ENCODE measurements around the gene PHACTR1.

Gene PHACTR1

GRCh38 chr6:12893036-12893435 lies 176.5 kb downstream of the PHACTR1 start:
- H3K27ac ChIP-seq (ENCODE audit: low read length), result no peak overlapping the region
- H3K27me3 ChIP-seq (ENCODE audit: control insufficient read depth, insufficient read depth, low read length), result no peaks in the 10 kb centered on the region
- H3K4me1 ChIP-seq (ENCODE audit: control insufficient read depth, insufficient read depth, low read length), result no peaks in the 10 kb centered on the region
- no CpG with 5 or more reads among the region's 4 CpGs for WGBS (ENCODE audit: insufficient coverage, insufficient read length)
- no peaks in the 10 kb centered on the region for H3K36me3 ChIP-seq (ENCODE audit: control insufficient read depth, insufficient read depth, low read length)
- H3K4me3 ChIP-seq (ENCODE audit: low read length), result no peak overlapping the region
- no peak for DNase-seq (ENCODE audit: low read depth, low spot score)
- H3K9me3 ChIP-seq (ENCODE audit: control insufficient read depth, insufficient read depth, low read length), result no peaks in the 10 kb centered on the region

GRCh38 chr6:12895721-12896120 lies 179.2 kb downstream of the PHACTR1 start:
- H3K4me3 ChIP-seq (ENCODE audit: low read length), result no peak overlapping the region
- no peak overlapping the region for H3K27ac ChIP-seq (ENCODE audit: low read length)
- WGBS (ENCODE audit: insufficient coverage, insufficient read length), result no CpG with 5 or more reads among the region's 3 CpGs

GRCh38 chr6:12896208-12896733 lies 179.7 kb downstream of the PHACTR1 start:
- no peaks in the 10 kb centered on the region for H3K4me1 ChIP-seq (ENCODE audit: control insufficient read depth, insufficient read depth, low read length)
- no peaks in the 10 kb centered on the region for H3K36me3 ChIP-seq (ENCODE audit: control insufficient read depth, insufficient read depth, low read length)
- no CpG with 5 or more reads among the region's 7 CpGs for WGBS (ENCODE audit: insufficient coverage, insufficient read length)
- no peaks in the 10 kb centered on the region for H3K9me3 ChIP-seq (ENCODE audit: control insufficient read depth, insufficient read depth, low read length)
- no peak for DNase-seq (ENCODE audit: low read depth, low spot score)
- H3K27ac ChIP-seq (ENCODE audit: low read length), result no peak overlapping the region
- H3K4me3 ChIP-seq (ENCODE audit: low read length), result no peak overlapping the region
- no peaks in the 10 kb centered on the region for H3K27me3 ChIP-seq (ENCODE audit: control insufficient read depth, insufficient read depth, low read length)

More at GRCh38 chr6:12895721-12896120, 179.2 kb downstream of the PHACTR1 start:
- Histone ChIP-seq H3K9me3 (ENCODE audit: control insufficient read depth, insufficient read depth, low read length) (no peaks in the 10 kb centered on the region), H3K27me3 (ENCODE audit: control insufficient read depth, insufficient read depth, low read length) (no peaks in the 10 kb centered on the region), H3K36me3 (ENCODE audit: control insufficient read depth, insufficient read depth, low read length) (no peaks in the 10 kb centered on the region), H3K4me1 (ENCODE audit: control insufficient read depth, insufficient read depth, low read length) (no peaks in the 10 kb centered on the region)
- DNase-seq (ENCODE audit: low read depth, low spot score), result no peak

- Histone ChIP-seq H3K27ac (ENCODE audit: low read length) (no peak overlapping the region), H3K27me3 (ENCODE audit: control insufficient read depth, insufficient read depth, low read length) (no peaks in the 10 kb centered on the region), H3K4me3 (ENCODE audit: low read length) (no peak overlapping the region), H3K36me3 (ENCODE audit: control insufficient read depth, insufficient read depth, low read length) (no peaks in the 10 kb centered on the region), H3K4me1 (ENCODE audit: control insufficient read depth, insufficient read depth, low read length) (no peaks in the 10 kb centered on the region), H3K9me3 (ENCODE audit: control insufficient read depth, insufficient read depth, low read length) (no peaks in the 10 kb centered on the region)
- DNase-seq (ENCODE audit: low read depth, low spot score), result no peak
- WGBS (ENCODE audit: insufficient coverage, insufficient read length), result no CpG with 5 or more reads among the region's 10 CpGs
These were observed 182.0 kb downstream of the PHACTR1 start for GRCh38 chr6:12898603-12899002.

GRCh38 chr6:12899046-12899833 lies 182.7 kb downstream of the PHACTR1 start:
- WGBS (ENCODE audit: insufficient coverage, insufficient read length), result no CpG with 5 or more reads among the region's 4 CpGs
- no peaks in the 10 kb centered on the region for H3K9me3 ChIP-seq (ENCODE audit: control insufficient read depth, insufficient read depth, low read length)
- DNase-seq (ENCODE audit: low read depth, low spot score), result no peak
- H3K4me1 ChIP-seq (ENCODE audit: control insufficient read depth, insufficient read depth, low read length), result no peaks in the 10 kb centered on the region
- no peaks in the 10 kb centered on the region for H3K27me3 ChIP-seq (ENCODE audit: control insufficient read depth, insufficient read depth, low read length)
- H3K27ac ChIP-seq (ENCODE audit: low read length), result no peak overlapping the region
- no peaks in the 10 kb centered on the region for H3K36me3 ChIP-seq (ENCODE audit: control insufficient read depth, insufficient read depth, low read length)
- no peak overlapping the region for H3K4me3 ChIP-seq (ENCODE audit: low read length)

- Histone ChIP-seq H3K9me3 (ENCODE audit: control insufficient read depth, insufficient read depth, low read length) (no peaks in the 10 kb centered on the region), H3K4me3 (ENCODE audit: low read length) (no peak overlapping the region), H3K4me1 (ENCODE audit: control insufficient read depth, insufficient read depth, low read length) (no peaks in the 10 kb centered on the region), H3K36me3 (ENCODE audit: control insufficient read depth, insufficient read depth, low read length) (no peaks in the 10 kb centered on the region), H3K27me3 (ENCODE audit: control insufficient read depth, insufficient read depth, low read length) (no peaks in the 10 kb centered on the region), H3K27ac (ENCODE audit: low read length) (no peak overlapping the region)
- WGBS (ENCODE audit: insufficient coverage, insufficient read length), result no CpG with 5 or more reads among the region's 1 CpG
- no peak for DNase-seq (ENCODE audit: low read depth, low spot score)
These were observed 186.7 kb downstream of the PHACTR1 start for GRCh38 chr6:12903246-12903645.

- DNase-seq (ENCODE audit: low read depth, low spot score), result no peak
- Histone ChIP-seq H3K4me3 (ENCODE audit: low read length) (no peak overlapping the region), H3K27me3 (ENCODE audit: control insufficient read depth, insufficient read depth, low read length) (no peaks in the 10 kb centered on the region), H3K4me1 (ENCODE audit: control insufficient read depth, insufficient read depth, low read length) (no peaks in the 10 kb centered on the region), H3K27ac (ENCODE audit: low read length) (no peak overlapping the region), H3K9me3 (ENCODE audit: control insufficient read depth, insufficient read depth, low read length) (no peaks in the 10 kb centered on the region), H3K36me3 (ENCODE audit: control insufficient read depth, insufficient read depth, low read length) (no peaks in the 10 kb centered on the region)
- WGBS (ENCODE audit: insufficient coverage, insufficient read length), result no CpG with 5 or more reads among the region's 6 CpGs
These were observed 193.3 kb downstream of the PHACTR1 start for GRCh38 chr6:12909833-12910232.

GRCh38 chr6:12911427-12911826 lies 194.9 kb downstream of the PHACTR1 start:
- H3K36me3 ChIP-seq (ENCODE audit: control insufficient read depth, insufficient read depth, low read length), result no peaks in the 10 kb centered on the region
- no peaks in the 10 kb centered on the region for H3K27me3 ChIP-seq (ENCODE audit: control insufficient read depth, insufficient read depth, low read length)
- DNase-seq (ENCODE audit: low read depth, low spot score), result no peak
- H3K9me3 ChIP-seq (ENCODE audit: control insufficient read depth, insufficient read depth, low read length), result no peaks in the 10 kb centered on the region
- no CpG with 5 or more reads among the region's 2 CpGs for WGBS (ENCODE audit: insufficient coverage, insufficient read length)
- H3K27ac ChIP-seq (ENCODE audit: low read length), result no peak overlapping the region
- H3K4me1 ChIP-seq (ENCODE audit: control insufficient read depth, insufficient read depth, low read length), result no peaks in the 10 kb centered on the region
- H3K4me3 ChIP-seq (ENCODE audit: low read length), result no peak overlapping the region

- no CpG with 5 or more reads among the region's 6 CpGs for WGBS (ENCODE audit: insufficient coverage, insufficient read length)
- Histone ChIP-seq H3K4me3 (ENCODE audit: low read length) (no peak overlapping the region), H3K9me3 (ENCODE audit: control insufficient read depth, insufficient read depth, low read length) (no peaks in the 10 kb centered on the region), H3K36me3 (ENCODE audit: control insufficient read depth, insufficient read depth, low read length) (no peaks in the 10 kb centered on the region), H3K27ac (ENCODE audit: low read length) (no peak overlapping the region), H3K27me3 (ENCODE audit: control insufficient read depth, insufficient read depth, low read length) (no peaks in the 10 kb centered on the region), H3K4me1 (ENCODE audit: control insufficient read depth, insufficient read depth, low read length) (no peaks in the 10 kb centered on the region; the same call in 1 of the 2 replicates)
- DNase-seq (ENCODE audit: low read depth, low spot score), result no peak
These were observed 196.6 kb downstream of the PHACTR1 start for GRCh38 chr6:12913201-12913600.

- Histone ChIP-seq H3K9me3 (ENCODE audit: control insufficient read depth, insufficient read depth, low read length) (no peaks in the 10 kb centered on the region), H3K27ac (ENCODE audit: low read length) (no peak overlapping the region), H3K4me3 (ENCODE audit: low read length) (no peak overlapping the region), H3K4me1 (ENCODE audit: control insufficient read depth, insufficient read depth, low read length) (no peaks in the 10 kb centered on the region; the same call in 1 of the 2 replicates), H3K36me3 (ENCODE audit: control insufficient read depth, insufficient read depth, low read length) (no peaks in the 10 kb centered on the region), H3K27me3 (ENCODE audit: control insufficient read depth, insufficient read depth, low read length) (no peaks in the 10 kb centered on the region)
- 100% methylated on average over 2 of the region's 5 CpGs for WGBS (ENCODE audit: insufficient coverage, insufficient read length)
- DNase-seq (ENCODE audit: low read depth, low spot score), result no peak
These were observed 199.4 kb downstream of the PHACTR1 start for GRCh38 chr6:12916006-12916405.
